GM18526 (cell line): ENCODE data around the gene ZNF77.

Experiments used
- POLR2A ChIP-seq: IDR thresholded peaks from 3 replicates; pipeline ENCODE4 v1.6.1; 2011; ENCODE audit not compliant: insufficient read length; ENCODE audit errors: extremely low read depth

The ZNF77 gene

DNA sequence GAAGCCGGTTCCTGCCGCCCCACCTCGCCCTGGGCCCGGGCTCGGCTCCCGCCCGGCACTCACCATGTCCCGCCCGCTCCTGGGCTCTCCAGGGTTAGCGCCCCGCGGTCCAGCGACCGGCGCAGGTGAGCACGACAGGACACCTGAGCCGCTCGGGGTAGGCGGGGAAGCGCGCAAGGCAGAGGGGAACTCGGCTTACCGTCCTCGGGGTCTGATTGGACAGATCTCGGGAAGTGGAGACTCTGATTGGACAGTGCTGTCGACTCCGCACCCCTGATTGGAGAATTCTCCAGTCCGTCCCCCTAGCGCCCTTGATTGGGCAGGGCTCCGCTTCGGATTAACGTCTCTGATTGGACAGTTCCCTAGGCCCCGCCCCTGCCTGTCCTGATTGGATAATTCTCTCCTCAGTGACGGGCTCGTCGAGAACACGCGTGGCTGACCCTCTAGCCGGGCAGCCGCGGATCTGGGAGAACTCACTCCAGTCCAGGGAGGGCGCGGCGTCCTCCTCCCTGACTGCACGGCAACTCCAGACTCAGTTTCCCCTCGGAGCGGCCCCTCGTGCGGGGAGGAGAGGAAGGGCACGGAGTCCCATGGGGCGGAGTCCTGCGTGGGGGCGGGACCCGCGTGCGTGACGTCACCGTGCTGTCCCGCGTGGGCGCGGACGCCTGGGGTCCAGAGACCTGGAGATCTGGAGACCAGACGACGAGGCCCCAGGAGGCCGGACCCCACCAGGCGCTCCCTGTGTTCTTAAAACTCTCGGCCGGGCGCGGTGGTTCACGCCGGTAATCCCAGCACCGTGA, at the start of gene ZNF77:
ZNF77 (minus strand) TSS at position 197 of the 800 bp plus-strand sequence; CDS start at position 66, 131 bp downstream.
- TF ChIP-seq POLR2A = peak; percentile 38

DNA sequence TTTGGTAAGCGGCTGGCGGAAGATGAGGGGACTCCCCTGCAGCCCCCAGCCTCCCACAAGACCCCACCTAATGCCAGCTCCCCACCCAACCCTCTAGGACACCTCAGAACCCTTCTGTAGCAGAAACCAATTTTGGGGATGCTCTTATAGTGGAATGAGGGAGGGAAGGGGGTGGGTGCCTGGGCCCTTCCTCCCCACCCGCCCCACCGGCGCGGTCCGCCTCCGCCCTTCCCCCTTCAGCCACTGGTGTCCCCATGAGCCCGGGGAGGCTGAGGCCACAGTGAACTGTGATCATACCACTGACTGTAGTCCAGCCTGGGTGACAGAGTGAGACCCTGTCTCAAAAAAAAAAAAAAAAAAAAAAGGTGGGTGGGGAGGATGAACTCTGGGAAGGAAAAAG, 48.8 kb upstream of the ZNF77 start:
- no peak for TF ChIP-seq POLR2A

DNA sequence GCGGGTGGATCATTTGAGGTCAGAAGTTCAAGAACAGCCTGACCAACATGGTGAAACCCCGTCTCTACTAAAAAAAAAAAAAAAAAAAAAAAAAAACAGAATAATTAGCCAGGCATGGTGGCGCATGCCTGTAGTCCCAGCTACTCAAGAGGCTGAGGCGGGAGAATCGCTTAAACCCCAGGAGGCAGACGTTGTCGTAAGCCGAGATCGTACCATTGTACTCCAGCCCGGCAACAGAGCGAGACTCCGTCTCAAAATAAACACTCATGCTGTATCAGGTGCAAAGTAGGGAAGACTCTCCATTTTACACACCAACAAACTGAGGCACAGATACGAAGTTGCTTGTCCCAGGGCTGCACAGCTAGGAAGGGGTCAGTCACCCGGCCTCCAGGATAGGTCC, 48.2 kb upstream of the ZNF77 start:
- TF ChIP-seq POLR2A = no peak

DNA sequence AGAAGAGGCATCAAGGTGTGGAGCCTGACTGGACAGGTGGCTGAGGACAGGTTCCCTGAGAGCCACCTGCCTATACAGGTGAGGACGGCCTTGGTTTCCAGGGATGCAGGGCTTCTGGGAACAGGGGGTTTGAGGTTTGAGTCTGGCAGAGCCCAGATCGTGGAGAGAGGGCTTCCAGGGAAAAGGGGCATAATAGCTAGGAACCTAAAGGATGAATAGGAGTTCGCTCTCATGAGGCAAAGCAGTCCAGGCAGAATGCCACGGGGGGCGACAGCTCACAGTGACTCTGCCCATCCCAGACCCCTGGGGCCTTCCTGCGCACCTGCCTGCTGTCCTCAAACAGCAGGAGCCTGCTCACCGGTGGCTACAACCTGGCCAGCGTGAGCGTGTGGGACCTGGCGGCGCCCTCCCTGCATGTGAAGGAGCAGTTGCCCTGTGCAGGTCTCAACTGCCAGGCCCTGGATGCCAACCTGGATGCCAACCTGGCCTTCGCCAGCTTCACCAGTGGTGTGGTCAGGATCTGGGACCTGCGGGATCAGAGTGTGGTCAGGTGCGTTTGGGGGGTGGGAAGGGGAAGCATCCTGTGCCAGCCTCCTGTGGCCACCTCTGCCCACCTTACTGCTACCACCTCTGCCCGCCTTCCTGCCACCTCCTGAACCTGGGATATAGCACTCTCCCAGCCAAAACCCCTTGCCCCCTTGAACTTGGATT, 44.6 kb upstream of the ZNF77 start:
- TF ChIP-seq POLR2A = no peak

DNA sequence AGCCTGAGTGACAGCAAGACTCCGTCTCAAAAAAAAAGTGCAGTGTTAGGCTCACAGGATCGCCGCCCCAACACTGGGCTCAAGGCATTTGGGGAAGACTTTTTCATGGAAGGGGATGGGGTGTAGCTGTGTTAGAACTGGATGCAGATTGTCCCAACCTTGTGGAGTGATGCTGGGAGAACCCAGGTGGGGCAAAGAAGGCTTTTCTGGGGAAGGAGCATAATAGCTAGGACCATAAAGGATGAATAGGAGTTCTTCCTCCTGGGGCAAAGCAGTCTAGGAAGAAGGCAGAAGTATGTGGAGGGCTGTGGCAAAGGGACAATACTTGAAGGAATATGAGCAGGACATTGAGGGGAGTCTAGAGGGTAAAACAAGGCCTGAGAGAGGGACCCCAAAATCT, 43.8 kb upstream of the ZNF77 start:
- TF ChIP-seq POLR2A = no peak

DNA sequence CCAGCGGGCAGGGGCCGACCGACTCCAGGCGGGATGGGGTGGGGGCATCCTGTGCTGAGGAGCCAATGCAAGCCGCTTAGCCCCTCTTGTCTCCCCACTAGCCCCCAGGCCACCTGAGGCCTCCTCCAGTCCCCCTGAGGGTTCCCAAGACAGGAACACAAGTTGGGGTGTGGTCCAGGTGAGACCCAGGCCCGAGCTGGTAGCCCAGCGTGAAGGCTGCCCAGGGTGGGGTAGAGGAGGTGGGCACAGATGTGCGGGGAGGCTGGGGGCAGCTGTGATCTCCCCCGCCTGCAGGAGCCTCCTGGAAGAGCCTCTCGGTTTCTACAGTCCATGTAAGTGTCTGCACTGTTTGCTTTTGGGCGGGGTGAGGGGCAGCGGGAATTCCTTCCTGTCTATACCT, 43.0 kb upstream of the ZNF77 start:
- no peak for TF ChIP-seq POLR2A

DNA sequence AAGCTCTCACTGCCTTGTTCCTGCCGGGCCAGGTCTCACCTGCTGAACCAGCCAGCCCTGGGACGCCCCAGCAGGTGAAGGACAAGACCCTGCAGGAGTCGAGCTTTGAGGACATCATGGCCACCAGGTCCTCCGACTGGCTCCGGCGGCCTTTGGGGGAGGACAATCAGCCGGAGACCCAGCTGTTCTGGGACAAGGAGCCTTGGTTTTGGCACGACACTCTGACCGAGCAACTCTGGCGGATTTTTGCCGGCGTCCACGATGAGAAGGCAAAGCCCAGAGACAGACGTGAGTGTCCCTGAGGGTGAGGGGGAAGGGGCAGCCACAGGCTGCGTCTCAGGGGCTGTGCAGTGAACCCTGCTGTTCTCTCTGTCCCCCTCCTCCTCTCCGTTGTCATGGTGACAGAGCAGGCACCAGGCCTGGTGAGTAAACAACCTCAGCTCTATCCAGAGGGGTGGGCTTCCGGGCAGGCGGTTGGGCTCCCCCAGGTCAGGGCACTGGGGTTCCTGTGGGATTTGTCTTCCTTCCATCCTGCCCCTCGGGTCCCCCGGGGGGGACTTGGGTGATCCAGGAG, 42.3 kb upstream of the ZNF77 start:
- no peak for TF ChIP-seq POLR2A

DNA sequence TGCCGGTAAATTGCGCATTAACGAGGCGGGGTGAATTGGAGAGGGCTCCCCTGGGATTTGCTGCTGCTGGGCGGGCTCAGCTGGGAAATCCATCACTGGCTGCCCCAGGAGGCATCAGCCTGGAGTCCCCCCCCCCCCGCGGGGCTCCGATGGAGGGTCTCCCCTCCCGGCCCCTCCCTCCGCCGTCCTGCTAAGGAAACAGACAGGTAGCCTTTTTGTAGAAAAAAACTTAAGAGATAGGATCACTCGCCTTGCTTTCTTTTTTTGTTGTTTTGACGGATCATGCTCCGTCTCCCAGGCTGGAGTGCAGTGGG, 39.4 kb upstream of the ZNF77 start:
- no peak for TF ChIP-seq POLR2A

DNA sequence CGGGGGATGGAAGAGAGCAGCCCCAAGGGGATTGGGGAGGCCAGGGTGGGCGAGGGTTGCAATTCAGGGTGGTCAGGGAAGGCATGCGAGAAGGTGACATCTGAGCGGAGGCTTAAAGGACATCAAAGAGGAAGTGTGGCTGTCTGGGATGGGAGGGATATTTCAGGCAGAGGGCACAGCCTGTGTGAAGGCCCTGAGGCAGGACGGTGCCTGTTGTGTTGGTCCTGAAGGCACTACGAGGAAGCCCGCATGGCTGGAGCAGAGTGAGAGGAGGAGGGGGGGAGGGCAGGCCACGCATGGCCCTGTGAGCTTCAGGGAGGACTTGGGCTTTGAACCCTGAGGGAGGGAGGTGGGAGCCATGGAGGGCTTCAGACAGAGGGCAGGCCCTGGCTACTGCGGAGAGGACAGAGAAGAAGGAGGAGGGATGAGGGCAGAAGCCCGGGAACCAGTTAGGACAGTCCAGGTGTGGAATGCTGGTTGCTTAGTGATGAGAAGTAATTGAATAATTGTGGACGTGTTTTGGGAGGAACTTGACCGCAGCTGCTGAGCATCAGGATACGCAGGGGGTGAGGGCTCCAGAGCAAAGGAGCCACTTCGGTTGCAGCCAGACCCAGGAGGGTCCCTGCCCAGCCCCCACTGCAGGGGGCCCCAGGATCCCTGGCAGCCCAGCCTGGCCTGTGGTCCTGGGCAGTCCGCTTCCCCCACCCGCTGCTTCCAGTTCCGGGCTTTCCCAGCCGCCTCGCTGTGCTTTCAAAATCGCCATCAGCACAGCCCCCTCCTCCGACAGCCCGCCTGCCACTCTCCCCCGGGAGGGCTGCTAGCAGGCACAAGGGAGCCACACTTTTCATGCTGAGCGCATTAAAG, 38.8 kb upstream of the ZNF77 start:
- TF ChIP-seq POLR2A = no peak

DNA sequence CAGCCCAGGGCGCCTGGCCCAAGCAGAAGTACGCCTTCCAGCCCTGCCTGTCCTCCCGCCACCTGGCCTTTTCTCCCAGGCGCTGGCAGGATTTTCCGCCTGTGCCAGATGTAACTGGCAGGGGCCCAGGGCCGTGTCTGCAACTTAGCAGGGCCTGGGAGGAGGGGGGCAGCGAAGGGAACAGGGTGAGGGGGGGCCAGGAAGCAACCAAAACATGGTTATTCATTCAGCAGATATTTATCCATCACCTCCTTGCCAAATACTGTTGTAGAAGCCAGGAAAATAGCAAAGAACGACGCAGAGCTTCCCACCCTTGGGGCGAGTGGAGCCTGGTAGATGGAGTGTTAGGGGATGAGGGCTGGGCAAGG, 38.2 kb upstream of the ZNF77 start:
- TF ChIP-seq POLR2A = no peak

DNA sequence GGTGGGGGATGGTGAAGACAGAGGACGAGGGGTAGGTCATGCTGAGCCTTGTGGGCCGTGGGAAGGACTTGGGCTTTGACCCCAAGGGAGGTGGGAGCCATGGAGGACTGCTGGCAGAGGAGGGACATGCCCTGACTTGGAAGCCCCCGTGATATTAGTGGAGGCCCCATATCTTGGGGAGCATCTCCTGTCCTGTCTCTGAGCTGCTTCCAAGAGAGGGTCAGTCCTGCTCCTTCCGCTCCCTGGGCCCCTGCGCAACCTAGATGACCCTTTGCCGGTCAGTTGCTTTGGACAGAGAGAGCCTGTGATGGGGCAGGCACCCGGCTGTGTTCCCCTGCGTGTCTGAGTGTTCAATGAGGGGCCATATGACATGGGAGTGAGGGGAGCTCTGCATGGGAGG, 37.8 kb upstream of the ZNF77 start:
- TF ChIP-seq POLR2A = no peak

DNA sequence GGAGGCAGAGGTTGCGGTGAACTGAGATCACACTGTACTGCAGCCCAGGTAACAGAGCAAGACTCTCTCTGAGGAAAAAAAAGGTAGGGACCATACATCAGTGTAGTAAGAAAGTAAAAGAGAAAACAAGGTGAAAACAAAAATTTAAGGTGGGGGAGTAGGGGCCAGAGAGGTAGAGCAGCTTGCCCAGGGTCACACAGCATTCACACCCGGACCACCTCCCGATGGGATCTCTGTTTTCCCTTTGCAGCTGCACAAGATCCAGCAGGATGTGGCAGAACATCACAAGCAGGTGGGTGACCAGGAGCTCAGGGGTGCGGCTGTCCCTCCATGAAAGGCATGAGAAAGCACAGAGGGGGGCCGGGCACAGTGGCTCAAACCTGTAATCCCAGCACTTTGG, 37.1 kb upstream of the ZNF77 start:
- no peak for TF ChIP-seq POLR2A

DNA sequence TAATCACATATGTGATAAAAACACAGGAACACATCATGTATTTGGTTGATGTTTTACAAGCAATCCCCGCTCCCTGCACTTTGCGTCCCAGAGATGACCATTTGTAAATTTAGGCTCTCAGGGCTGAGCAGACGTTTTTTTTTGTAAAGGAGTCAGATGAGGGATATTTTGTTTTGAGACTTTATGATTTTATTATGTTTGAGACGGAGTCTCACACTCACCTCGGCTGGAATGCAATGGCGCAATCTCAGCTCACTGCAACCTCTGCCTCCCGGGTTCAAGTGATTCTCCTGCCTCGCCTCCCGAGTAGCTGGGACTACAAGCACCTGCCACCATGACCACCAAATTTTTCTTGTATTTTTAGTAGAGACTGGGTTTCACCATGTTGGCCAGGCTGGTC, 34.0 kb upstream of the ZNF77 start:
- TF ChIP-seq POLR2A = no peak

DNA sequence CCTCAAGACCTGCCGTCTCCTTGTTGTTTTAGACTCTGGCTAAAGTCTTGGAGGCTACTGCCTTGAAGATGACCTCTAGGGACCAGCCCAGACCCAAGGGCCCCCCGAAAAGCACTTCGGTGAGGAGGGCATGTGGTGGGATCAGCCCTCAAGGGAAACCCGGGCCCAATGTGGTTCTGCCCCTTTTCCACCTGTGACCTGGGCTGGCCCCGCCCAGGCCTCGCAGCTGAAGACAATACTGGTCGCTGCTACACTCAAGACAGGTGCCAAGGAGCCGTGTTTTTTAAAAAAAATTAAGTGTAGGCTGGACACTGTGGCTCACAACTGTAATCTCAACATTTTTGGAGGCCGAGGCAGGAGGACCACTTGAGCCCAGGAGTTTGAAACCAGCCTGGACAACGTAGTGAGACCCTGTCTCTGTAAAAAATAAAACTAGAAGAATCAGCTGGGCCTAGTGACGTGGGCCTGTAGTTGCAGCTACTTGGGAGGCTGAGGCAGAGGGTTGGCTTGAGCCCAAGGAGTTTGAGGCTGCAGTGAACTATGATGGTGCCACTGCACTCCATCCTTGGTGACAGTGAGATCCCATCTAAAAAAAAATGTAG, 33.5 kb upstream of the ZNF77 start:
- no peak for TF ChIP-seq POLR2A

DNA sequence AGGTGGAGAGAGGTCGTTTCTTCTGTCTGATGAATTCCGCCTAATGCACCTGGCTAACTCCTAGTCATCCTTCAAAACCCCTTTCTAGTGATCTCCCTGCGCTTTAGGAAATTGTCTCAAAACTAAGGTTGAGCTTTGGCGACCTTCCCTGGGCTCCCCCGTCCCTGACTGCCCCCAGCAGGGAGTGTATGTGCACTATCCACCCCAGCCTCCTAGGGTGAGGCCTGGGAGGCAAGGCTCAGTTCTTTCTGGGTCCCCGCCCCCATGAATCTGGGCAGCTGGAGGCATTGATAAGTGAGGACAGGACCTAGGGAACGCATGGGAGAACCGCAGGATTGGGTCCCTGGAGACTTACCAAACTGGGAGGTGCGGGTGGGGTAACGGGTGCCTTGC, 33.0 kb upstream of the ZNF77 start:
- TF ChIP-seq POLR2A = no peak
